SK-N-SH (cell line): Measurements from ENCODE around the gene TACR2. TPM values are rescaled to one million over a fixed set of nuclear protein-coding genes. Genes with fewer than 3 reads are reported as not detected.

Source experiments
- CTCF ChIA-PET: fragments of 300-600, 350-600 bp; formaldehyde crosslinking; extraction: SDS; loops from one replicate; lab custom pipeline; 2021; lab: Yijun Ruan, JAX
- POLR2A ChIA-PET: fragments of 350-600 bp; sonication (Branson Sonifier 250); formaldehyde crosslinking; extraction: SDS; loops from one replicate; lab custom pipeline; 2020; ENCODE audit warnings: antibody characterized with exemption, inconsistent platforms; lab: Yijun Ruan, JAX
- DNase-seq: peaks from one replicate; pipeline ENCODE4 v3.0.0; 2012
- H2AFZ ChIP-seq: fragments of 200-600 bp; sonication (generic); 2 replicates; pipeline ENCODE4 v1.8.1; 2016; ENCODE audit warnings: antibody characterized with exemption, mild to moderate bottlenecking, low read depth
- H3F3A ChIP-seq: fragments of 200-600 bp; sonication (generic); replicated peaks from 2 replicates; pipeline ENCODE3; 2016; ENCODE audit warnings: antibody characterized with exemption, mild to moderate bottlenecking; ENCODE audit not compliant: insufficient read depth
- H3K27ac ChIP-seq, 2 experiments: fragments of 200-500 bp in 1 of 2; fragments of 200-600 bp in 1 of 2; sonication (Bioruptor generic) in 1 of 2; sonication (generic), shearing (Covaris generic) in 1 of 2; 2 replicates each; pipeline versions ENCODE4 v1.5.1 to v1.6.1; 2014 to 2016; ENCODE audit warnings: low read depth in 2 of 2, inconsistent platforms in 1 of 2, low read length in 1 of 2, mild to moderate bottlenecking in 1 of 2, mixed read lengths in 1 of 2
- H3K27me3 ChIP-seq: fragments of 200-600 bp; sonication (generic), shearing (Covaris generic); 2 replicates; pipeline ENCODE4 v1.6.1; 2016; ENCODE audit warnings: mixed run types; ENCODE audit not compliant: insufficient read depth
- H3K36me3 ChIP-seq, 2 experiments: fragments of 200-500 bp in 1 of 2; fragments of 200-600 bp in 1 of 2; sonication (Bioruptor generic) in 1 of 2; sonication (generic) in 1 of 2; replicated peaks in 1 of 2; 2 replicates each; pipeline versions ENCODE3 to v1.5.1; 2014 to 2016; ENCODE audit warnings: low read length in 1 of 2, mild to moderate bottlenecking in 1 of 2; ENCODE audit not compliant: insufficient read depth in 2 of 2, control insufficient read depth in 1 of 2
- H3K4me1 ChIP-seq, 2 experiments: fragments of 200-500 bp in 1 of 2; fragments of 200-600 bp in 1 of 2; sonication (Bioruptor generic) in 1 of 2; sonication (generic), shearing (Covaris generic) in 1 of 2; 2 replicates each; pipeline versions ENCODE4 v1.5.1 to v1.6.1; 2014 to 2016; ENCODE audit warnings: low read depth in 1 of 2, low read length in 1 of 2, mixed run types in 1 of 2; ENCODE audit not compliant: insufficient read depth in 2 of 2, control insufficient read depth in 1 of 2
- H3K4me2 ChIP-seq: fragments of 200-600 bp; sonication (generic), shearing (Covaris generic); 2 replicates; pipeline ENCODE4 v1.6.1; 2017; ENCODE audit warnings: mixed run types
- H3K4me3 ChIP-seq, 2 experiments: fragments of 200-500 bp in 1 of 2; fragments of 200-600 bp in 1 of 2; sonication (Bioruptor generic) in 1 of 2; sonication (generic), shearing (Covaris generic) in 1 of 2; 2 replicates each; pipeline versions ENCODE4 v1.5.1 to v1.8.1; 2014 to 2016; ENCODE audit warnings: low read depth in 2 of 2, inconsistent platforms in 1 of 2, low read length in 1 of 2, mild to moderate bottlenecking in 1 of 2, mixed read lengths in 1 of 2, moderate library complexity in 1 of 2
- H3K79me2 ChIP-seq: fragments of 200-600 bp; sonication (generic); 2 replicates; pipeline ENCODE4 v1.8.1; 2017; ENCODE audit warnings: mild to moderate bottlenecking; ENCODE audit not compliant: insufficient read depth
- H3K9ac ChIP-seq: fragments of 200-600 bp; sonication (generic); 2 replicates; pipeline ENCODE4 v1.6.1; 2017; ENCODE audit warnings: mixed run types
- H3K9me2 ChIP-seq: fragments of 200-600 bp; sonication (generic); 2 replicates; pipeline ENCODE4 v1.6.1; 2017; ENCODE audit warnings: mixed run types
- H3K9me3 ChIP-seq: fragments of 200-600 bp; sonication (generic); 2 replicates; pipeline ENCODE4 v1.6.1; 2017; ENCODE audit warnings: mixed run types, mild to moderate bottlenecking, moderate library complexity
- H4K20me1 ChIP-seq: fragments of 200-600 bp; sonication (generic); 2 replicates; pipeline ENCODE4 v1.6.1; 2017; ENCODE audit warnings: mild to moderate bottlenecking, mixed run types; ENCODE audit not compliant: insufficient read depth
- EP300 ChIP-seq, 2 experiments: IDR thresholded peaks; 2 replicates each; pipeline versions ENCODE4 v1.4.0 to v1.6.1; 2012; ENCODE audit warnings: borderline replicate concordance in 1 of 2, low read depth in 1 of 2, low read length in 1 of 2
- EZH2phosphoT487 ChIP-seq: fragments of 200-600 bp; sonication (generic); IDR thresholded peaks from 2 replicates; pipeline ENCODE4 v1.6.1; 2017; ENCODE audit warnings: low read depth, mixed run types, mild to moderate bottlenecking, antibody characterized with exemption, moderate library complexity, borderline replicate concordance
- FOSL2 ChIP-seq: IDR thresholded peaks from 2 replicates; pipeline ENCODE4 v1.4.0; 2012; ENCODE audit warnings: low read depth, mild to moderate bottlenecking, moderate library complexity, borderline replicate concordance
- FOXM1 ChIP-seq: IDR thresholded peaks from 2 replicates; pipeline ENCODE4 v1.4.0; 2012; ENCODE audit warnings: low read depth, mild to moderate bottlenecking
- MXI1 ChIP-seq: IDR thresholded peaks from 2 replicates; pipeline ENCODE4 v1.6.1; 2012; ENCODE audit warnings: mild to moderate bottlenecking, low read depth, low read length, improper control_type of control experiment
- RAD21 ChIP-seq: IDR thresholded peaks from 2 replicates; pipeline ENCODE4 v1.6.1; 2012; ENCODE audit warnings: mild to moderate bottlenecking, low read length
- RCOR1 ChIP-seq: fragments of 150-350 bp; IDR thresholded peaks from 2 replicates; pipeline ENCODE4 v1.6.1; 2017; ENCODE audit warnings: antibody characterized with exemption, low read length
- RFX5 ChIP-seq: IDR thresholded peaks from 2 replicates; pipeline ENCODE4 v1.6.1; 2012; ENCODE audit warnings: mild to moderate bottlenecking, improper control_type of control experiment, low read length
- SIN3A ChIP-seq: IDR thresholded peaks from 2 replicates; pipeline ENCODE4 v1.6.1; 2012; ENCODE audit warnings: low read depth, mild to moderate bottlenecking, low read length, moderate library complexity, borderline replicate concordance
- SMC3 ChIP-seq: IDR thresholded peaks from 2 replicates; pipeline ENCODE4 v1.6.1; 2012; ENCODE audit warnings: low read depth, low read length, improper control_type of control experiment
- TAF1 ChIP-seq: IDR thresholded peaks from 2 replicates; pipeline ENCODE4 v1.6.1; 2012; ENCODE audit warnings: low read depth, mild to moderate bottlenecking, low read length, moderate library complexity, borderline replicate concordance
- TCF12 ChIP-seq: IDR thresholded peaks from 2 replicates; pipeline ENCODE4 v1.4.0; 2012
- YY1 ChIP-seq: IDR thresholded peaks from 2 replicates; pipeline ENCODE4 v1.4.0; 2012; ENCODE audit warnings: low read depth, mild to moderate bottlenecking
- WGBS: methylation state at CpG from one replicate; pipeline ENCODE4 v1.1.6; 2017; ENCODE audit warnings: low lambda C conversion rate; 5-methylcytosine and 5-hydroxymethylcytosine counted together
- polyA plus RNA-seq, 3 experiments: library from polyadenylated mRNA; depleted of rRNA; stranded (reverse); fragments of >200 nt; gene quantifications; 2 replicates each; pipeline ENCODE4 v1.2.3, GENCODE V29; 2012
- TF ChIP-seq, protein P1 (sequence below): IDR thresholded peaks from 2 replicates; pipeline ENCODE4 v1.4.0; 2012; ENCODE audit warnings: low read depth
- TF ChIP-seq, protein P2 (sequence below): IDR thresholded peaks from 2 replicates; pipeline ENCODE4 v1.4.0; 2012; ENCODE audit warnings: low read depth, borderline replicate concordance
- TF ChIP-seq, protein P3 (sequence below): fragments of 150-350 bp; IDR thresholded peaks from 2 replicates; pipeline ENCODE4 v1.6.1; 2017; ENCODE audit warnings: antibody characterized with exemption, low read length, low read depth, borderline replicate concordance
- TF ChIP-seq, protein P4 (sequence below): IDR thresholded peaks from 2 replicates; pipeline ENCODE4 v1.4.0; 2012; ENCODE audit warnings: low read depth, borderline replicate concordance
- TF ChIP-seq, protein P5 (sequence below): IDR thresholded peaks from 2 replicates; pipeline ENCODE4 v1.6.1; 2012; ENCODE audit warnings: mild to moderate bottlenecking, low read depth, low read length, moderate library complexity

The TACR2 gene
- polyA plus RNA-seq, 1 of the 3 experiments (the other 2 are of a cell fraction), result 0.02 TPM

DNA sequence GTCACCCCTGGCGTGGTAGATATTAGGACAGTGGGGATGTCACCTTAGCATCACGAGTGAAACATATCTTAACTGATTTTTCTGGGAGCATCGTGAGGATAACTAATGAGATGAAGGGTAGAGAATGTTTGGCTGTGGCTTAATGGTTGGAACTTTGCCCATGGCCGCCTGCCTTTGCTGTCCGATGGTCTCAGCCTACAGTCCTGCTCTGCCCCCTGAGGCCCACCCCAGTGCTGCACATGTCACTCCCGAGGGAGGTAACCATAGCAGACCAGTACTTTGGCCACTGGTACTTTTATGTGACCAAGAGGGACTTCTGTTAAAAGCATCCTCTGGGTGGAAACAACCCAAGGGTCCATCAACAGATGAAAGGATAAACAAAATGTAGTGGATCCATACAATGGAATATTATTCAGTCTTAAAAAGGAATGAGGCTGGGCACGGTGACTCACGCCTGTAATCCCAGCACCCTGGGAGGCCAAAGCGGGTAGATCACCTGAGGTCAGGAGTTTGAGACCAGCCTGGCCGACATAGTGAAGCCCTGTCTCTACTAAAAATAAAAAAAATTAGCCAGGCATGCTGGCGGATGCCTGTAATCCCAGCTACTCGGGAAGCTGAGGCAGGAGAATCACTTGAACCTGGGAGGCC, 58.4 kb downstream of the TACR2 start:
- ChIA-PET POLR2A (no interaction called here), CTCF (interaction anchor here (0.6 kb wide), 1 partner anchor 1368 kb away, joined by 3 read pairs; no protein-coding TSS in a partner anchor)
- H3K9me3 ChIP-seq, result no peaks in the 10 kb centered on the region
- H3K4me2 ChIP-seq, result no peak overlapping the region
- WGBS, result 91% methylated on average over 12 of the region's 12 CpGs
- no peak overlapping the region for H3K9ac ChIP-seq
- no peak overlapping the region for H3K4me3 ChIP-seq
- TF ChIP-seq RAD21, result peak; percentile 43
- TF ChIP-seq YY1, result no peak
- TF ChIP-seq, protein P1, sequence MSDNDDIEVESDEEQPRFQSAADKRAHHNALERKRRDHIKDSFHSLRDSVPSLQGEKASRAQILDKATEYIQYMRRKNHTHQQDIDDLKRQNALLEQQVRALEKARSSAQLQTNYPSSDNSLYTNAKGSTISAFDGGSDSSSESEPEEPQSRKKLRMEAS, result no peak
- no peak overlapping the region for H3K27ac ChIP-seq
- no peak overlapping the region for H2AFZ ChIP-seq
- DNase-seq, result no peak
- H4K20me1 ChIP-seq, result peaks cover 12% of the 10 kb centered on the region
- no peaks in the 10 kb centered on the region for H3K9me2 ChIP-seq
- H3K36me3 ChIP-seq, result peaks cover 0 to 5% of the 10 kb centered on the region in 2 experiments
- H3K4me1 ChIP-seq, result peaks cover 25 to 29% of the 10 kb centered on the region in 2 experiments
- H3F3A ChIP-seq, result peaks cover 17% of the 10 kb centered on the region
- no peaks in the 10 kb centered on the region for H3K27me3 ChIP-seq
- peaks cover 49% of the 10 kb centered on the region for H3K79me2 ChIP-seq

DNA sequence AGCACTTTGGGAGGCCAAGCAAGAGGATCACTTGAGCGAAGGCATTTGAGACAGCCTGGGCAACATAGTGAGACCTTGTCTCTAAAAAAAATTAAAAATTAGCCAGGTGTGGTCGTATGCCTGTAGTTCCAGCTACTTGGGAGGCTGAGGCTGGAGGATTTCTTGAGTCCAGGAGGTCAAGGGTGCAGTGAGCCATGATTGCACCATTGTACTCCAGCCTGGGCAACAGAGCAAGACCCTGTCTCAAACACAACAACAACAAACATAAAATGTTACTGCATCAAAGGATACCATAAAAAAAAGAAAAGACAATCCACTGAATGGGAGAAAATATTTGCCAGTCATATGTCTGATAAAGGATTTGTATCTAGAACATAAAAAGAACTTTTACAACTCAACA, 60.5 kb downstream of the TACR2 start:
- H3K4me2 ChIP-seq, result no peak overlapping the region
- no peak overlapping the region for H3K4me3 ChIP-seq
- no peaks in the 10 kb centered on the region for H3K36me3 ChIP-seq
- peaks cover 17 to 29% of the 10 kb centered on the region in 2 experiments; a peak in 3 of 4 replicates for H3K4me1 ChIP-seq
- no peak overlapping the region for H3K9ac ChIP-seq
- POLR2A ChIA-PET, result no interaction called here
- H2AFZ ChIP-seq, result no peak overlapping the region
- no peaks in the 10 kb centered on the region for H3K27me3 ChIP-seq
- H3K27ac ChIP-seq, result no peak overlapping the region
- H3K9me2 ChIP-seq, result no peaks in the 10 kb centered on the region
- DNase-seq, result no peak
- CTCF ChIA-PET, result interaction anchor here (1.2 kb wide), 1 partner anchor 42 kb away, joined by 3 read pairs; no protein-coding TSS in a partner anchor
- H3K79me2 ChIP-seq, result peaks cover 63% of the 10 kb centered on the region
- H3F3A ChIP-seq, result peaks cover 16% of the 10 kb centered on the region
- H3K9me3 ChIP-seq, result no peaks in the 10 kb centered on the region
- 95% methylated on average over 2 of the region's 2 CpGs for WGBS
- TF ChIP-seq FOSL2 (no peak), RCOR1 (no peak), FOXM1 (no peak), RFX5 (no peak), MXI1 (no peak), SMC3 (no peak), EP300 (IDR thresholded peaks at IDR 0.05; ENCODE audit: borderline replicate concordance in 1 of 2, low read depth in 1 of 2, low read length in 1 of 2) (no peak), EZH2phosphoT487 (no peak), RAD21 (no peak), SIN3A (no peak), TAF1 (no peak), TCF12 (no peak)
- TF ChIP-seq, protein P2, sequence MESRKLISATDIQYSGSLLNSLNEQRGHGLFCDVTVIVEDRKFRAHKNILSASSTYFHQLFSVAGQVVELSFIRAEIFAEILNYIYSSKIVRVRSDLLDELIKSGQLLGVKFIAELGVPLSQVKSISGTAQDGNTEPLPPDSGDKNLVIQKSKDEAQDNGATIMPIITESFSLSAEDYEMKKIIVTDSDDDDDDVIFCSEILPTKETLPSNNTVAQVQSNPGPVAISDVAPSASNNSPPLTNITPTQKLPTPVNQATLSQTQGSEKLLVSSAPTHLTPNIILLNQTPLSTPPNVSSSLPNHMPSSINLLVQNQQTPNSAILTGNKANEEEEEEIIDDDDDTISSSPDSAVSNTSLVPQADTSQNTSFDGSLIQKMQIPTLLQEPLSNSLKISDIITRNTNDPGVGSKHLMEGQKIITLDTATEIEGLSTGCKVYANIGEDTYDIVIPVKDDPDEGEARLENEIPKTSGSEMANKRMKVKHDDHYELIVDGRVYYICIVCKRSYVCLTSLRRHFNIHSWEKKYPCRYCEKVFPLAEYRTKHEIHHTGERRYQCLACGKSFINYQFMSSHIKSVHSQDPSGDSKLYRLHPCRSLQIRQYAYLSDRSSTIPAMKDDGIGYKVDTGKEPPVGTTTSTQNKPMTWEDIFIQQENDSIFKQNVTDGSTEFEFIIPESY, result no peak
- TF ChIP-seq, protein P3, sequence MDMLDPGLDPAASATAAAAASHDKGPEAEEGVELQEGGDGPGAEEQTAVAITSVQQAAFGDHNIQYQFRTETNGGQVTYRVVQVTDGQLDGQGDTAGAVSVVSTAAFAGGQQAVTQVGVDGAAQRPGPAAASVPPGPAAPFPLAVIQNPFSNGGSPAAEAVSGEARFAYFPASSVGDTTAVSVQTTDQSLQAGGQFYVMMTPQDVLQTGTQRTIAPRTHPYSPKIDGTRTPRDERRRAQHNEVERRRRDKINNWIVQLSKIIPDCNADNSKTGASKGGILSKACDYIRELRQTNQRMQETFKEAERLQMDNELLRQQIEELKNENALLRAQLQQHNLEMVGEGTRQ, result no peak
- TF ChIP-seq, protein P1, result no peak
- TF ChIP-seq, protein P4, sequence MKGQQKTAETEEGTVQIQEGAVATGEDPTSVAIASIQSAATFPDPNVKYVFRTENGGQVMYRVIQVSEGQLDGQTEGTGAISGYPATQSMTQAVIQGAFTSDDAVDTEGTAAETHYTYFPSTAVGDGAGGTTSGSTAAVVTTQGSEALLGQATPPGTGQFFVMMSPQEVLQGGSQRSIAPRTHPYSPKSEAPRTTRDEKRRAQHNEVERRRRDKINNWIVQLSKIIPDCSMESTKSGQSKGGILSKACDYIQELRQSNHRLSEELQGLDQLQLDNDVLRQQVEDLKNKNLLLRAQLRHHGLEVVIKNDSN, result no peak
- TF ChIP-seq, protein P5, sequence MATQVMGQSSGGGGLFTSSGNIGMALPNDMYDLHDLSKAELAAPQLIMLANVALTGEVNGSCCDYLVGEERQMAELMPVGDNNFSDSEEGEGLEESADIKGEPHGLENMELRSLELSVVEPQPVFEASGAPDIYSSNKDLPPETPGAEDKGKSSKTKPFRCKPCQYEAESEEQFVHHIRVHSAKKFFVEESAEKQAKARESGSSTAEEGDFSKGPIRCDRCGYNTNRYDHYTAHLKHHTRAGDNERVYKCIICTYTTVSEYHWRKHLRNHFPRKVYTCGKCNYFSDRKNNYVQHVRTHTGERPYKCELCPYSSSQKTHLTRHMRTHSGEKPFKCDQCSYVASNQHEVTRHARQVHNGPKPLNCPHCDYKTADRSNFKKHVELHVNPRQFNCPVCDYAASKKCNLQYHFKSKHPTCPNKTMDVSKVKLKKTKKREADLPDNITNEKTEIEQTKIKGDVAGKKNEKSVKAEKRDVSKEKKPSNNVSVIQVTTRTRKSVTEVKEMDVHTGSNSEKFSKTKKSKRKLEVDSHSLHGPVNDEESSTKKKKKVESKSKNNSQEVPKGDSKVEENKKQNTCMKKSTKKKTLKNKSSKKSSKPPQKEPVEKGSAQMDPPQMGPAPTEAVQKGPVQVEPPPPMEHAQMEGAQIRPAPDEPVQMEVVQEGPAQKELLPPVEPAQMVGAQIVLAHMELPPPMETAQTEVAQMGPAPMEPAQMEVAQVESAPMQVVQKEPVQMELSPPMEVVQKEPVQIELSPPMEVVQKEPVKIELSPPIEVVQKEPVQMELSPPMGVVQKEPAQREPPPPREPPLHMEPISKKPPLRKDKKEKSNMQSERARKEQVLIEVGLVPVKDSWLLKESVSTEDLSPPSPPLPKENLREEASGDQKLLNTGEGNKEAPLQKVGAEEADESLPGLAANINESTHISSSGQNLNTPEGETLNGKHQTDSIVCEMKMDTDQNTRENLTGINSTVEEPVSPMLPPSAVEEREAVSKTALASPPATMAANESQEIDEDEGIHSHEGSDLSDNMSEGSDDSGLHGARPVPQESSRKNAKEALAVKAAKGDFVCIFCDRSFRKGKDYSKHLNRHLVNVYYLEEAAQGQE, result no peak
- TF ChIP-seq, all 33 proteins: peak for 0
- peaks cover 9% of the 10 kb centered on the region for H4K20me1 ChIP-seq
